Activated CD4-positive, alpha-beta T cell treated with anti-CD3 and anti-CD28 coated beads, Interleukin-2, amount 10 ng/mL, durations not matched to agents 7 days and 5 days (primary cell): ENCODE data around the gene SNRNP35. TPM values are rescaled to one million over a fixed set of nuclear protein-coding genes. Genes with fewer than 3 reads are reported as not detected.
A peak's percentile ranks its signal among the peaks of the same experiment; 100 is the strongest.
"Not testable (repeated sequence)": the region's sequence is repeated elsewhere in the genome, so short reads cannot be mapped to it uniquely, and the experiment has no call there.

Experiments used
- CTCF ChIA-PET: fragments of 350-600 bp; sonication (Branson Sonifier 250); formaldehyde crosslinking; loops from one replicate; lab custom pipeline; 2021; ENCODE audit warnings: antibody characterized with exemption; lab: Charles Lee
- POLR2A ChIA-PET: fragments of 350-600 bp; sonication (Branson Sonifier 250); formaldehyde crosslinking; loops from one replicate; lab custom pipeline; 2021; ENCODE audit warnings: antibody characterized with exemption; lab: Charles Lee
- DNase-seq: peaks from one replicate; pipeline ENCODE4 v3.0.0-alpha.2; 2020
- H3K27ac Mint-ChIP-seq: one replicate; pipeline ENCODE4 v1.8.0; 2021; ENCODE audit warnings: mild to moderate bottlenecking, moderate library complexity, mixed read lengths
- H3K27me3 Mint-ChIP-seq: one replicate; pipeline ENCODE4 v1.8.0; 2021; ENCODE audit warnings: mixed read lengths
- H3K36me3 Mint-ChIP-seq: one replicate; pipeline ENCODE4 v1.8.0; 2021; ENCODE audit warnings: low read depth, mixed read lengths
- H3K4me1 Mint-ChIP-seq: one replicate; pipeline ENCODE4 v1.8.0; 2021; ENCODE audit warnings: mixed read lengths
- H3K4me3 Mint-ChIP-seq: one replicate; pipeline ENCODE4 v1.8.0; 2021; ENCODE audit warnings: mild to moderate bottlenecking, moderate library complexity, mixed read lengths
- H3K9me3 Mint-ChIP-seq: one replicate; pipeline ENCODE4 v1.8.0; 2021; ENCODE audit warnings: mixed read lengths
- total RNA-seq, 2 experiments: library from RNA; stranded (reverse); gene quantifications; one replicate each; pipeline ENCODE4 v1.2.3, GENCODE V29; 2021

SNRNP35 gene
- total RNA-seq, 2 experiments from 2014 or later: 24.8 to 31.7 TPM

DNA sequence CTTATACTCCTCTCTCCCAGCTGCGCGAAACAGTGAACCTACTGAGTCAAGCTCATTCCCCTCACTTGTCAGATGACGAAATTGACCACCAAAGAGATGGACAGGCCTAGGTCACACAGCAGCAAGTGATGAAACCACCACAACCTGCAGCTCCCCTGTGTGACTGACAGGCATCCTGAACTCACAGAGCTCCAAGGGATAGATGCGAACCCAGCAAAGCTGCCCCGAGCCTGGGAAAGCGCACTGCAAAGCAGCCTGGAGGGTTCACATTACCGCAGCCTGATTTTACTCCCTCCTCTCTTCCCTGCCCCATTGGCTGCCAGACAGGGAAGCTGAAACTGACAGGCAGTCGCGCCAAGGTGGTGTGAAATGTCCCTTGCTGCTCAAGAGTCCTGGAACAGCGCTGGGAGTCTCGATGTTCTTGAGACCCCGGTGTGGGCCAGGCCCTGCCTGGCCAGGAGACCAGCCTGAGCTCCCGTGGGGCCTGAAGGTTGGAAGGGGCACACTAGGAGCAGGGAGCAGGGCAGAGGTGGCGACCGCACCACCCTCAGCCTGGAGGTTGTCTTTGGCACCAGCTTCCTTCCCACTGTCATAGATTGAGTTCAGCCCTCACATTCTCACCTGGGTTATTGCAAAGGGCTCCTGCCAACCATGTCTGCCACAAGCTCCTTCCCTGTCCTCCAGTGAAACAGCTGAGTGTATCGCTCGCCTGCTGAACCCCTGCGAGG, 36.3 kb downstream of the SNRNP35 start:
- POLR2A ChIA-PET: no interaction called here
- Mint-ChIP-seq H3K4me3 (no peak overlapping the region), H3K4me1 (no peaks in the 10 kb centered on the region), H3K27me3 (no peaks in the 10 kb centered on the region), H3K27ac (peak overlapping the region; percentile 16), H3K9me3 (no peaks in the 10 kb centered on the region), H3K36me3 (no peaks in the 10 kb centered on the region)
- CTCF ChIA-PET: interaction anchor here (0.7 to 2.4 kb wide), 3 partner anchors 10 to 19 kb away, joined by 3 to 8 read pairs (median 3); no protein-coding TSS in a partner anchor
- no peak for DNase-seq

DNA sequence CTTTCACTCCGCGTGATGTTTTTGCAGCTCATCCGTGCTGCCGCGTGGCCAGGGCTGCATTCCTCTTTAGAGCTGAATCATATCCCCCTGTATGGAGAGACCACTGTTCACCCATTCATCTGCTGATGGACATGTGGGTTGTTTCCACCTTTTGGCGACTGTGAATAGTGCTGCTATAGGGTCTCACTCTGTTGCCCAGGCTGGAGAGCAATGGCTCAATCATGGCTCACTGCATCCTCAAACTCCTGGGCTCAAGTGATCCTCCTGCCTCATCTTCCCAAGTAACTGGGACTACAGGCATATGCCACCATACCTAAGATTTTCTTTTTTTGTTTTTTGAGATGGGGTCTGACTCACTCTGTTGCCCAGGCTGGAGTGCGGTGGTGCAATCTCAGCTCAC, 39.1 kb downstream of the SNRNP35 start:
- CTCF ChIA-PET: interaction anchor here (1.0 to 1.4 kb wide), 3 partner anchors 9 to 131 kb away, joined by 3 to 5 read pairs (median 3); no protein-coding TSS in a partner anchor
- Mint-ChIP-seq H3K4me1 (no peaks in the 10 kb centered on the region), H3K36me3 (no peaks in the 10 kb centered on the region), H3K4me3 (no peak overlapping the region), H3K27ac (no peak overlapping the region), H3K27me3 (no peaks in the 10 kb centered on the region), H3K9me3 (no peaks in the 10 kb centered on the region)
- no peak for DNase-seq
- POLR2A ChIA-PET: no interaction called here

DNA sequence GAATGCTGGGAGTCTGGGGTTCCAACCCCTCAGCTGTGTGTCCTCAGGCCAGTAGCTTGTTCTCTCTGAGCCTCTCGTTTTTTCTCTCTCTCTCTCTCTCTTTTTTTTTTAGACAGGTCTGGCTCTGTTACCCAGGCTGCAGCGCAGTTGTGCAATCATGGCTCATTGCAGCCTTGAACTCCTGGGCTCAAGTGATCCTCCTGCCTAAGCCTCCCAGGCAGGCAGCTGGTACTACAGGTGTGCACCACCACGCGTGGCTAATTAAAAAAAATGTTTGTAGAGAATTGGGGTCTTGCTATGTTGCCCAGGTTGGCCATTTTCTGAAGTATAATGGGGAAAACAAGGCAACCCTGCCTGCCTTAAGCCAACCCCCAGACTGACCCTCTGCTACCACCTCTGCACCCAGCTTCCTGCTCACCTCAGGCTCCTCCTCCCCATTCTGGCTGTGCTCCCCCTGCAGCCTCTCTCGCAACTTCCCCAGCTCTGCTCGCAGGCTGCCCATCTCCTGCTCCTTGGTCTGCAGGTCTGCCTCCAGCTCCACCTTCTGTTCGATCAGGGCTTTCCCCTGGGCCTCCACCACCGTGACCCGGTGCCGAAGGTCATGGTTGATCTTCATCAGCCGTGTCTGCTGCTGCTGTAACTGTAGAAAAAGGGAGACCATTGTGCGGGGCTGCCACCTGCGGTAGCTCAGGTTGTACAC, 40.3 kb downstream of the SNRNP35 start:
- ChIA-PET POLR2A (no interaction called here), CTCF (interaction anchor here (0.6 to 1.0 kb wide), 4 partner anchors 9 to 467 kb away, joined by 3 to 5 read pairs (median 4); no protein-coding TSS in a partner anchor)
- H3K27ac Mint-ChIP-seq: no peak overlapping the region
- H3K4me1 Mint-ChIP-seq: no peaks in the 10 kb centered on the region
- no peaks in the 10 kb centered on the region for H3K9me3 Mint-ChIP-seq
- no peak overlapping the region for H3K4me3 Mint-ChIP-seq
- no peaks in the 10 kb centered on the region for H3K27me3 Mint-ChIP-seq
- DNase-seq: no peak
- no peaks in the 10 kb centered on the region for H3K36me3 Mint-ChIP-seq

DNA sequence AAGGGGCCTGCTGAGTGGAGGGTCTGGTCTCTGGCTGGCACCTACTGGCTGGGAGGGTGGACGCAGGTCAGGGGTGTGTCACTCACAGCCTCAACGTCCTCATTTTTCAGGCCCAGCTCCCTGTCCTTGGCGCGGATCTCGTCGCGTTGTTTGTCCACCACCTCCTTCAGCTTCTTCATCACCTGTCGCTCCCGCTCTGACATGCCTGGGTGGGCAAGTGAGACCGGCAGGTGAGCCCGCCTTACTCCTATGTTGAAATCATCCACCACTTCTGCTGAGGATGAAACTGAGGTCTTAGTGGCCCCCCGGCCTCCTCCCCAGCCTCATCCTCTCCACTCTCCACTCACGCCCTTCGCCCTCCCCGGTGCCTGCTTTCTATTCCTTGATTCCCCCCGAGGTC, 41.4 kb downstream of the SNRNP35 start:
- no peak overlapping the region for H3K27ac Mint-ChIP-seq
- H3K27me3 Mint-ChIP-seq: no peaks in the 10 kb centered on the region
- no peak for DNase-seq
- POLR2A ChIA-PET: no interaction called here
- H3K9me3 Mint-ChIP-seq: no peaks in the 10 kb centered on the region
- CTCF ChIA-PET: no interaction called here
- H3K4me3 Mint-ChIP-seq: no peak overlapping the region
- H3K4me1 Mint-ChIP-seq: no peaks in the 10 kb centered on the region
- no peaks in the 10 kb centered on the region for H3K36me3 Mint-ChIP-seq

DNA sequence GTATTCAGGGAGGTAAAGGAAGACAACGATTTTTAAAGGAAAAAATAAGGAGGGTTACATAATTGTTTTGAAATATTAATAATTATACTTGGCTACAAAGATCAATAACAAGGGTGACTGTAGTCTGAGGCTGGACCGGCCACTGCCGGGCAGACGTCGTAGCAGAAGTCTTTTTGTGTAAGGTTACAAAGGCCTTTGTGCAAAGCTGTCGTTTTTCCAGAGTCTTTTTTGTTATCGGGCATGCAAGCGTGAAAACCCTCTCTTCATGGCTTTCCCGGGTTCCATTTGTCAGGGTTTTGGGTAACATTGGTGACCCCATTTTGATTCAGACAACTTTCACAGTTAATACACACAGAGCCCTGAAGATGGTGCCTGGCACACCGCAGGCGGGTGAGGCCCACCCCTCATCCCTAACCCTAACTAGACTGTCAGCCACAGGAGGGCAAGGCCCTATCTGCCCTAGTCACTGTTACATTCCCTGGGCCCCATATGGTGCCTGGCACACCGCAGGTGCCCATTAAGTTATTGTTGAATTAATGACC, 44.3 kb downstream of the SNRNP35 start:
- Mint-ChIP-seq H3K4me3 (no peak overlapping the region), H3K27ac (no peak overlapping the region)
- CTCF ChIA-PET: interaction anchor here (0.7 kb wide), 1 partner anchor 13 kb away, joined by 3 read pairs; no protein-coding TSS in a partner anchor

DNA sequence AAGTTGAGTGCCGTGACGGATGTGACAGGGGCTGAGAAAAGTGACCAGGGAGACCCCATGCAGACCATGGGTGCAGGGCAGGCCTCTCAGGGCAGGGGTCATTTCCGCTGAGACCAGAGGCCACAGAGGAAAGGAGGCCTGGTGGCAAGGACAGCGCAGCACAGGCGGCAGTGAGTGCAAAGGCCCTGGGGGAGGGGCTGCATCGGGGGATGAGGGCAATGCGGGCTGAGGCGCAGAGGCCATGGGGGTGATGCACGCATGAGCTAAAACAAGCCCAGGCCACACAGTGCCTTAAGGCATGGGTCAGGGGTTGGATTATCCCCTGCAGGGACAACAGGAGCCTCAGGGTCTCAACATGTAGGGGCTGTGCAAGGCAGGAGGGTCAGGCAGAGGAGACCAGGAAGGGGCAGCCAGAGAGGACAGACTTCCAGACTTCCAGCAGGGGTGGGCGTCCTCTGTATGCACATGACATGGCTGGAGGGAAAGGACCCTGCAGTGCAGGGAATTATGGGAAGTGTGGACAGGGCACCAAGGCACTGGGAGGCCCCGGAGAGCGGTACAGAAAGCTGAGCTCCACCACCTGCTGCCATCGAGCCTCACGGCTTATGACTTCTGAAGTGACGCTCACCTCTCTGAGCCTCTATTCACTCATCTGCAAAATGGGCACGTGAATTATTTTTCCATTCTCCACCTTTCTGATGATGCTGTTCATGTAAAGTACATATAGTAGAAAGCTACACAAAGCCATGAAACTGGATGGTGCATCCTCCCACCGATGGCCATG, 48.3 kb downstream of the SNRNP35 start:
- Mint-ChIP-seq H3K9me3 (no peaks in the 10 kb centered on the region), H3K27me3 (no peaks in the 10 kb centered on the region), H3K36me3 (no peaks in the 10 kb centered on the region), H3K4me3 (no peak overlapping the region), H3K27ac (no peak overlapping the region), H3K4me1 (peaks cover 3% of the 10 kb centered on the region)
- ChIA-PET POLR2A (interaction anchor here (0.8 kb wide), 1 partner anchor 274 kb away, joined by 3 read pairs; no protein-coding TSS in a partner anchor), CTCF (interaction anchor here (1.5 kb wide), 1 partner anchor 21 kb away, joined by 3 read pairs; no protein-coding TSS in a partner anchor)
- DNase-seq: no peak

More for the DNA sequence above, 44.3 kb downstream of the SNRNP35 start:
- POLR2A ChIA-PET: no interaction called here
- no peaks in the 10 kb centered on the region for H3K36me3 Mint-ChIP-seq
- no peaks in the 10 kb centered on the region for H3K9me3 Mint-ChIP-seq
- H3K27me3 Mint-ChIP-seq: no peaks in the 10 kb centered on the region
- no peak for DNase-seq
- no peaks in the 10 kb centered on the region for H3K4me1 Mint-ChIP-seq

DNA sequence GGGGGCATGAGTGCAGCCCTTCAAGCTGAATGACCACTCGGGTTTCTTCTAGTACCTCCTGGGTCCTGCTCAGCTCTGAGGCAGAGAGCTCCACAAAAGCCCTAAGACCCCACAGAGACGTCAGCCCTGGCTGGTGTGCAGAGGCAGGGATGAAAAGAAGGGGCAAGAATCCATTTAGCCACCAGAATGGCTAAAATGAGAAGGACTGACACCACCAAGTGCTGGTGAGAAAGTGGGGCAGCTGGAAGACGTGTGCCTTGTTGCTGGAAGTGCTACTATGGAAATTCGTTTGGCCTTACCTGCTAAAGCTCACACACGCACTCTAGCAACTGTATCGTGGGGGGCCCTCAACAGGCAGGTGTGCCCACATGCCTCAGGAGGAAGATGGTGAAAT, 48.9 kb downstream of the SNRNP35 start:
- CTCF ChIA-PET: interaction anchor here (1.5 kb wide), 1 partner anchor 22 kb away, joined by 3 read pairs; no protein-coding TSS in a partner anchor

DNA sequence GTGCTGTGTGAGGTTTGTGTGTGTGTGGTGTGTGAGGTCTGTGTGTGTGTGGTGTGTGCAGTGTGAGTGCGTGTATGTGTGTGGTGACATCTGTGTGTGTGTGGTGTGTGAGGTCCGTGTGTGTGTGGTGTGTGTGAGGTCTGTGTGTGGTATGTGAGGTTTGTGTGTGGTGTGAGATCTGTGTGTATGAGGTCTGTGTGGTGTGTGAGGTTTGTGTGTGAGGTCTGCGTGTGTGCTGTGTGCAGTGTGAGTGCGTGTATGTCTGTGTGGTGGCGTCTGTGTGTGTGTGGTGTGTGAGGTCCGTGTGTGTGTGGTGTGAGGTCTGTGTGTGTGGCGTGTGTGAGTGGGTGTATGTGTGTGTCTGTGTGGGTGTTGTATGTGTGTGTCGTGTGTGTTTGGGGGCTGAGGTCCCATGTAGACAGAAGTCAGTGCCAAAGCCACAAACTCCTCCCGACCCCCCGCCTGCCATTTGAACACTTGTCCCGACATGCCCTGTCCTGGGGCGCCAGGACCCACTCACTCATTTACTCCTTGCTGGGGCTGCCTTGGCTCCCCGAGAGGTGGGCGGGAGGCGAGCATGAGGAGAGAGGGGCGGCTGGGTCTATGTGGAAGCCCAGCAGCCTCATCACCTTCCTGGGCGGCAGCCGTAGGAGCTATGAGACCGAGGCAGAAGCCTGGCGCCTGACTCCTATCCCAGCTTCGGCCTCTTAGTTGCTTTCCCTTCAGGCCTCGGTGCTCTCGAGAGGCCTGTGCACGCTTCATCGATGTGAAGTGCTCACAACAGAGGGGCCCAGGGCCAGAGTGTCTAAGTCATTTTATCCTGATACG, 55.1 kb downstream of the SNRNP35 start:
- Mint-ChIP-seq H3K4me3 (no peak overlapping the region), H3K36me3 (no peaks in the 10 kb centered on the region), H3K27me3 (no peaks in the 10 kb centered on the region), H3K27ac (no peak overlapping the region), H3K4me1 (peaks cover 3% of the 10 kb centered on the region), H3K9me3 (no peaks in the 10 kb centered on the region)
- ChIA-PET POLR2A (no interaction called here), CTCF (no interaction called here)
- no peak for DNase-seq

More for the DNA sequence above, 48.9 kb downstream of the SNRNP35 start:
- no peaks in the 10 kb centered on the region for H3K36me3 Mint-ChIP-seq
- H3K27me3 Mint-ChIP-seq: no peaks in the 10 kb centered on the region
- H3K9me3 Mint-ChIP-seq: no peaks in the 10 kb centered on the region
- no peak overlapping the region for H3K27ac Mint-ChIP-seq
- POLR2A ChIA-PET: interaction anchor here (0.8 kb wide), 1 partner anchor 274 kb away, joined by 3 read pairs; no protein-coding TSS in a partner anchor
- no peak overlapping the region for H3K4me3 Mint-ChIP-seq
- peaks cover 3% of the 10 kb centered on the region for H3K4me1 Mint-ChIP-seq
- no peak for DNase-seq

DNA sequence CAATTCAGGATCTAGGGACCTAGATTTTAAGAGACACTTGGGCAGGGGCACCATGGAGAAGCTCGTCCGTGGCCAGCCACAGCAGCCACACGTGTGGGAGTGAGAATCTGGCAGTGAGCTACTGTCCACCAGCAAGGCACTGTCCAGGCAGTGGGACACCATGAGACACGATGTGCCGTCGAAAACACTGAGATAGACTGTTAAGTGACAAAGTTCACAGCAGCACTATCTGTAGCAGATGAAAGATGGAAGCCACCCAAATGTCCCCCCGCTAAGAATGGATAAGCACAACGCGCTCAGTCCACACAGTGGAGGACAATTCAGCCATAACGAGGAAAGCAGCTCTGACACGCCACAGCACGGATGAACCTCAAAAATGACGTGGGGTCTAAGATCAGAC, 55.9 kb downstream of the SNRNP35 start:
- no peaks in the 10 kb centered on the region for H3K9me3 Mint-ChIP-seq
- H3K27me3 Mint-ChIP-seq: no peaks in the 10 kb centered on the region
- CTCF ChIA-PET: interaction anchor here (0.9 kb wide), 1 partner anchor 19 kb away, joined by 3 read pairs; the partner anchor contains the start of gene RILPL1
- POLR2A ChIA-PET: no interaction called here
- DNase-seq: no peak
- H3K4me1 Mint-ChIP-seq: peaks cover 3% of the 10 kb centered on the region
- H3K4me3 Mint-ChIP-seq: no peak overlapping the region
- no peaks in the 10 kb centered on the region for H3K36me3 Mint-ChIP-seq
- H3K27ac Mint-ChIP-seq: no peak overlapping the region

DNA sequence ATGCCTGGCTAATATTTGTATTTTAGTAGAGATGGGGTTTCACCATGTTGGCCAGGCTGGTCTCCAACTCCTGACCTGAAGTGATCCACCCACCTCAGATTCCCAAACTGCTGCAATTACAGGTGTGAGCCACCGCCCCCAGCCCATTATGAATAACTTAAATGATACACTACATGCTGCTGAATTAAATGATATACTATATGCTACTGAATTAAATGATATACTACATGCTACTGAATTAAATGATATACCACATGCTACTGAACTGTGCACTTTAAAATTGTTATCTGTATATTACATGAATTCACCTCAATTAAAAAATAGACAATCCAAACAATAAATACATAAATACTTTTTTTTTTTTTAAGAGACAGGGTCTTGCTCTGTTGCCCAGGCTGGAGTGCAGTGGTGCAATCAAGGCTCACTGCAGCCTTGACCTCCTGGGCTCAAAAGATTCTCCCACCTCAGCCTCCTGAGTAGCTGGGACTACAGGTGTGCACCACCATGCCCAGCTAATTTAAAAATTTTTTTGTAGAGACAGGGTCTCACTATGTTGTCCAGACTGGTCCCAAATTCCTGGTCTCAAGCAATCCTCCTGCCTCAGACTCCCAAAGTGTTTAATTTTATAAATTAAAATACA, 56.8 kb downstream of the SNRNP35 start:
- H3K27me3 Mint-ChIP-seq, DNase-seq, H3K9me3 Mint-ChIP-seq, H3K4me3 Mint-ChIP-seq, H3K4me1 Mint-ChIP-seq, H3K36me3 Mint-ChIP-seq, H3K27ac Mint-ChIP-seq: not testable (repeated sequence)
- CTCF ChIA-PET: interaction anchor here (0.9 to 1.3 kb wide), 2 partner anchors 17 to 19 kb away, joined by 3 to 5 read pairs; partner anchors contain the start of gene RILPL1
- POLR2A ChIA-PET: interaction anchor here (0.7 kb wide), 1 partner anchor 11 kb away, joined by 4 read pairs; no protein-coding TSS in a partner anchor

DNA sequence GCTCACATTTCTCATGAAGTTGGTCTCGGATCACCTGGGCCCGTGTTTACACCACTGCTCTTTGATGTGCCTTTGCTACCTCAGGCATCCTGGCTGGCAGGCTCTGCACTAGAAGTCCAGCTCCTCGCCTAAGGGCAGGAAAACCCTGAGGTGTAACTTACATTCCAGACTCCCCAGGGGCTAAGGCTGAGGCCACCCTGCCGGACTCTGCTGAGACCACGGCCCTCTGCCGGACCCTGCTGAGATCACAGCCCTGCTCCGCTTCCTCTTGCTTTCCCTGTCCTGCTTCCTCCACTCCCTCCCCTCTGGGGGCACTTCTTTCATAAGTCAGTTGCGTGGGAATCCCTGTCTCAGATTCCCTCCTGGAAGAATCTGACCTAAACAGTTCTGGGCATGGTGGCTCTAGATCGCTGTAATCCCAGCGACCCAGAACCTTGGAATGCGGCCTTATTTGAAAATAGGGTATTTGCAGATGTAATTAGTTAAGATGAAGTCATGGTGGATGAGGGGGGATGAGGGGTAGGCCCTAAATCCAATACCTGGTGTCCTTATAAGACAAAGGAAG, 58.4 kb downstream of the SNRNP35 start:
- Mint-ChIP-seq H3K27ac (no peak overlapping the region), H3K27me3 (no peaks in the 10 kb centered on the region), H3K9me3 (no peaks in the 10 kb centered on the region), H3K4me3 (no peak overlapping the region), H3K4me1 (no peaks in the 10 kb centered on the region), H3K36me3 (no peaks in the 10 kb centered on the region)
- CTCF ChIA-PET: interaction anchor here (1.3 kb wide), 1 partner anchor 19 kb away, joined by 5 read pairs; no protein-coding TSS in a partner anchor
- DNase-seq: no peak
- POLR2A ChIA-PET: no interaction called here
